ENCODE data around the gene GAK.

The GAK gene

DNA sequence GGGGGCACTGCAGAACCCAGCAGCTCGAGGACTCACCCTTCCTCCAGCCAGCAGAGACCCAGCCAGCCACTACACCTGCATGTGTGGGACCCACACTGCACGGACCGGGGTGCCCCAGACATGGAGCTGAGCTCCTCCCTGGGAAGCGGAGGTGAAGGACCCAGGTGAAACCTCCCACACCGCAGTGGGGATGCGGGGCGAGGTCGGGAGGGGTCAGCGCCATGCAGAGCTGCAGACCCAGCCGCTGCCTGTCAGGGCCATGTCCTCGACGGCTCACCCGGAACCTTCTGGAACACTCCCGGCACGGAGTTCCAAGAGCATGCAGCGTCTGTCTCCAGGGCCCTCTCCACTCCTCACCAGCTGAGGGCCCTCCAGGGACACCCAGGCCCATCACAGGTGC is 42.6 kb downstream of the GAK start:
- DNase-seq (ENCODE audit: low read depth) = no peak

DNA sequence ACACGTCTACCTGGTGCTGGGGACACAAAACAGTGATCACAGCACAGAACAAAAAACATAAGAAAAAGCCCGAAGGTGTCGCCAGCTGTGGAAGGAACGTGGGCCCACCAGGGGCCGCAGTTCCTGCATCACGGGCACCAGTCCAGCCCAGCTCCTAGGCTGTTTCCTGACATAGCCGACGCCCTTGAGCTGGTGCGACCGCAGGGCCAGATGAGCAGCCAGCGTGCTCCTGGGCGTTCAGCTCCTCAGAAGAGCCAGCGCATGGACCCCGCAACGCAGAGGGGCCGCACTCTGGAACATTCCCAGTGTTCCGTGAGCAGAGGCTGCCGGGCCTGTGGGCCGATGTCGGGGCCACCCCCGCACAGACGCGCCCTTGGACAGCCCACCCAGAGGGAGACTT is 44.1 kb downstream of the GAK start:
- no peak for DNase-seq (ENCODE audit: low read depth)

DNA sequence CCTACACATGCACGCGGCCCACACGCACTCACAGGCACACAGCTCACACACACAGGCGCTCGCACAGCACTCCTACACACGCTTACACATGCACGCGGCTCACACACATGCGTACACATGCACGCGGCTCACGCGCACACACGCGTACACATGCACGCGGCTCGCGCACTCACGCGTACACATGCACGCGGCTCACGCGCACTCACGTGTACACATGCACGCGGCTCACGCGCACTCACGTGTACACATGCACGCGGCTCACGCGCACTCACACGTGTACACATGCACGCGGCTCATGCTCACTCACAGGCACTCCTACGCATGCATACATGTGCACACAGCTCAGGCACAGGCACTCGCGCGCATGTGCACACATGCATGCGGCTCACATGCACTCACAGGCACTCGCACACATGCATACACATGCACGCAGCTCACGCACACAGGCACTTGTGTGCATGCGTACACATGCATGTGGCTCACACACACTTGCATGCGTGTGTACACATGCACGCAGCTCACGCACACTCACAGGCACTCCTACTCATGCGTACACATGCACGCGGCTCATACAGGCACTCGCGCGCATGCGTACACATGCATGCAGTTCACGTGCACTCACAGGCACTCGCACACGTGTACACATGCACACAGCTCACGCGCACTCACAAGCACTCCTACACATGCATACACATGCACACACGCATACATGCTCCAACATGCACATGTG is 44.9 kb downstream of the GAK start:
- no peak for DNase-seq (ENCODE audit: low read depth)

DNA sequence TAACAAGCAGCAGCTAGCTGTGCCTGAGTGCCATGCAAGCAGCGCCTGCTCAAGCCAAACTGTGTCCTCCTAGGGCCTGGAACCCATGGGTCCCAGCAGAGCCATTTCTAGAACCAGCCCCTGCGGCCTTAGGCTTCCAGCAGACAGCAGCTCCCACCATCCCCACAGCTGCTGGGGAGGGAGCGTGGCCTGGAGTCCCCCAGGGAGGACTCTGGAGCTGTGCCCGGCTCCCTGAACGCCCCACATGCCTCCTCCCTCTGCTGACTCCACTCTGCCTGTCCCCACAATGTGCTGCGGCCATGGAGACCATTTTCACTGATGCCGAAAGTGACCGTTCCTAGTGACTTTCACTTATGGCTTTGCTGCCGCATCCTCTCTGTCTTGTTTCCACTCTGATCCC is 45.9 kb downstream of the GAK start:
- no peak for DNase-seq (ENCODE audit: low read depth)

DNA sequence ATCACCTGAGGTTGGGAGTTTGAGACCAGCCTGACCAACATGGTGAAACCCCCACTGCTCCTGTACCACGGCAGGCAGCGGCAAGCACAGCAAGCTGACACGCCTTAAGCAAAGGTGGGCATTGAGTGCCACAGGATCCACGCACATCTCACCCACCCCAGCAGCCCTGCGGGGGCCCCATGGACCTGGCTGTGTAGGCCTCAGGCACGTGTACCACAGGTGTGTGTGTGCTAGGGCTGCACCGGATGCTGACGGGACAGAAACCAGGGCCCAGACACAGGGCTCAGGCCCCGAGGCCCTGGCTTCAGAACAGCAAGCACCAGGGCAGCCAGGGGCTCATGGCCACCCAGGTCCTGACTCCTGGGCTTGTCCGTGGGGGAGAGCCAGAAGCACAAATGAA is 46.8 kb downstream of the GAK start:
- DNase-seq (ENCODE audit: low read depth) = no peak

DNA sequence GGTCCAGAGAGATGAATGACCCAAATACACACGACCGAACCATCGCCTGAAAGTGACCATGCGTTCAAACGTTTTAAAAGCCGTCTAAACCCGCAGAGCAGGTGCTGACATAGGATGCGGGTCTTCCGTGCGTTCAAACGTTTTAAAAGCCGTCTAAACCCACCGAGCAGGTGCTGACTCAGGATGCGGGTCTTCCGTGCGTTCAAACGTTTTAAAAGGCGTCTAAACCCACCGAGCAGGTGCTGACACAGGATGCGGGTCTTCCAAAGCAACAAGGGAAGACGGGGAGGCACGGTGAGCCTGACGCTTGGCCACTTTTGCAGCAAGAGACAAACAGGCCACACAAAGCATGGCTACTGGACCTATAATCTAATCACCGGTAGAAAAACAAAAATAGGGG is 47.2 kb downstream of the GAK start:
- no peak for DNase-seq (ENCODE audit: low read depth)

DNA sequence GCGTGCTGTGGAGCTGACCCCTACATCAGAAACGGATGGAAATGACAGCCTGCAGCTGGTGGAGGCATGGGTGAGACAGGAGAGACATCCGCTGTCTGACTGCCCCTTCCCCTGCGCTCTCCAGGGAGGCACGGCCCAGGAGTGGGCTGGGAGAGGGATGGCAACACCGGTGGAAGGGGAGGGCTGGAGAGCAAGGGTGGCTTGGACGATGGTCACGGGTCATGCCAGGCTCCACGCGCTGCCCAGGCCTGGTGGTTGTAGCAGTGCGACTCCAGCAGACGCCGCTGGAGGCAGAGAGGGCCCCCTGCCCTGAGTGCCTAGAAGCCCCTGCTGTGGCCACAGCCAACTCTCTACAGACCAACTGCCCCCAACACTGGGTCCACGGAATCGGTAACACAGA is 47.9 kb downstream of the GAK start:
- no peak for DNase-seq (ENCODE audit: low read depth)

- no peak for DNase-seq (ENCODE audit: low read depth)
Observed at GRCh38 chr4:883377-884095, 48.6 kb downstream of the GAK start.

GRCh38 chr4:882646-883045 is 49.5 kb downstream of the GAK start:
- no peak for DNase-seq (ENCODE audit: low read depth)

DNA sequence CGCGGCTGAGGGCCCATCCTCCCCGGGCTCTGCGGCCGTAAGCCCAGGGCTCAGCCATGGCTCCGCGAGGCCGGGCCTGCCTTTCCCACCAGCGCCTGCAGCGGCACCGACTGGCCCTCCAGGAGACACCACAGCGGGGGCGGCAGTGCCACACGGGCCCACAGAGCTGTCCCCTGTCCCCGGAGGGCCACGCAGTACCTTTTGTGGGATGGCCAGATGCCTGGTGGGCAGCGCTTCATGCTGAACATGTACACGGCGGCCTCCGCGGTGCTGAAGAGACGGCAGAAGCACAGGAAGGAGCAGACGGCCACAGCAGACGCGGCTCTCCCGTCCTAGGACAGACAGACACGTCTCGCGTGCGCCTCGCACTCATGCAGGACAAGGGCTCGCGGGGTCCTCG is 50.4 kb downstream of the GAK start:
- DNase-seq (ENCODE audit: low read depth) = no peak

DNA sequence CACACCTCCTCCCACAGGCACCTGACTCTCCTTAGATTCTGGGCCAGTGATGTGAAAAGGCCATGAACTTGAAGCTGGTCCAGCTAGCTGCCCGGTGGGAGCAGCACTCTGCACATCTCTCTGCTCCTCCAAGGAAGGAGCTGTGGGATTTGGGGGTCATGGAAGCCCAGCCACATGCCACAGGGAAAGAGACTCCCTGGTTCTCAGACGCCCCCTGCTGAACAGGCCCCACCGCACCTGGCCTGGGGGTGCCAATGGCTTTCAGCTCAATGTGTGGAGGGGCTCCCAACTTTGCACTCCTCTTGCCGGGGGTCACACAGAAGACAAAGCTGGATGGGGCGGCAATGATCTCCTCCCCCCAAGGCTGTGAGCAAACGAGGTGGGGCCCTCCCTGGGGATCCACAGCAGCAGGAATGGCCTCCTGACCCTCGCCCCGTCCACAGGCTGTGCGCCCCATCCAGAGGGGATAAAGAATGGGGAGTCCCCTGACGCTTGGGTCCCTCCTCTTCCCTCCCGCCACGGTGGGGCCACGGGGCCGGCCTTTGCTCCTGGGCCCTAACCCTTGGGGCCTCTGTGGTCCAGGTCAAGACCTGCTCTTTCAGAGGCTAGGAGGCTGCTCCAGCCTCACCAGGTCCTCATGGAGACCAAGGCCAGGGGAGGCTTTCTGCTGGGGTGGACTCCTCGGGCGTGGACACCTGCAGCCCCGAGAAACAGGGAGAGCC is 51.3 kb downstream of the GAK start:
- no peak for DNase-seq (ENCODE audit: low read depth)

DNA sequence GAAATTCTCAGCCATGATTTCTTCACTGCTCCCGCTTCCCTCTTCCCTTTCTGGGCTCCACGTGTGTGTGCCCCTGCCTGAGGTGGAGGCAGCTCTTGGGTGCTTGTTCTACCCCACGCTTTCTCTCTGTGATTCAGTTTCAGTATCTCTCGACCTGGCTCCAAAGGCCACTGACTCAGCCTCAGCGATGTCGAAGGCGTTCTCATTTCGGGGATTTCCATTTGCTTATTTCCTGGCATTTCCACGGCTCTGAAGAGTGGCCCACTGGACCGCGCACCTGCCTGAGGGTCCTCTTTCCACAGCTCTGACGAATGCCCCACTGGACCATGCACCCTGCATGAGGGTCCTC is 52.4 kb downstream of the GAK start:
- DNase-seq (ENCODE audit: low read depth) = peak; percentile 70

GRCh38 chr4:878796-879728 is 53.1 kb downstream of the GAK start:
- peak; percentile 17 for DNase-seq (ENCODE audit: low read depth)

DNA sequence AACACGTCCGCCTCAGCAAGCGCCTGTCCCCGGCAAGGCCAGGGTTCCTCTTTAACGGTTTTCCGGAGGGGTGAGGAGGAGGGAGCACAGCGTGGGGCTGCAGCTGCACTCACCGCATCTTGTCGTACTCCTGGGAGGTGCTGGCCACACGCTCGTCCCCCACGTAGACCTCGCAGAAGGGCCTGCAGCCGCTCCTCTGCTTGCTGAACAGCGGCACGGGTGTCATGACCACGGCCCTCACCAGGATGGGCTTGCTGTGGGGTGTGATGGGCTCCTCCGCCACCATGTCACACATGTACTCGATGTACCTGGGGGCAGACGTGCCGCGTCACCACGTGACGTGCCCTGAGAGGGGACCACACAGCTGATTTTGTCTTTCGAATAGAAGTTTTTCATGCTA is 54.6 kb downstream of the GAK start:
- no peak for DNase-seq (ENCODE audit: low read depth)

- no peak for DNase-seq (ENCODE audit: low read depth)
Observed at GRCh38 chr4:876780-877179, 55.3 kb downstream of the GAK start.

DNA sequence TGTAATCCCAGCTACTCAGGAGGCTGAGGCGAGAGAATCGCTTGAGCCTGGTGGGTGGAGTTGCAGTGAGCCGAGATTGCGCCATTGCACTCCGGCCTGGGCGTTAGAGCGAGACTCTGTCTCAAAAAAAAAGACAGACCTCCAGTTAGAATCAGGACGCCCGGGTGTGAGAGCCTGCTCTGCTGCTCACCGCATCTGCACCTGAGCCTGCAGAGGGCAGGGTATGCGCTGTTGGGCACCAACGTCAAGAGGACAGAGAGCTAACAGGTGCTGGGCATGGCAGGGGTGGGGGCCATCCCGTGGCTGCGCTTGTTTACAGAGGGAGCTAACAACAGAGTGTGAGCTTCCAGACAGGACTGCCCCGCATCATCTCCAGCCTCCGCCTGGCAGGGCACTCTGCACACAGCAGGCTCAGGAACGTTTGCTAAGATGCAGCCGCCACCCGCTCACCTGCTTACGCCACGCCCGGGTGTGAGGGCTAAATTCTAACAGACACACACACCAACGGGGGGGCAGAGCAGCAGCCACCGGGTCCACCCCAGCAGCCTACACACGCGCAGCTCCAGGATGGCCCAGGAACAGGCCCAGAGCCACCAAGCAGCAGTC is 56.2 kb downstream of the GAK start:
- DNase-seq (ENCODE audit: low read depth) = no peak

DNA sequence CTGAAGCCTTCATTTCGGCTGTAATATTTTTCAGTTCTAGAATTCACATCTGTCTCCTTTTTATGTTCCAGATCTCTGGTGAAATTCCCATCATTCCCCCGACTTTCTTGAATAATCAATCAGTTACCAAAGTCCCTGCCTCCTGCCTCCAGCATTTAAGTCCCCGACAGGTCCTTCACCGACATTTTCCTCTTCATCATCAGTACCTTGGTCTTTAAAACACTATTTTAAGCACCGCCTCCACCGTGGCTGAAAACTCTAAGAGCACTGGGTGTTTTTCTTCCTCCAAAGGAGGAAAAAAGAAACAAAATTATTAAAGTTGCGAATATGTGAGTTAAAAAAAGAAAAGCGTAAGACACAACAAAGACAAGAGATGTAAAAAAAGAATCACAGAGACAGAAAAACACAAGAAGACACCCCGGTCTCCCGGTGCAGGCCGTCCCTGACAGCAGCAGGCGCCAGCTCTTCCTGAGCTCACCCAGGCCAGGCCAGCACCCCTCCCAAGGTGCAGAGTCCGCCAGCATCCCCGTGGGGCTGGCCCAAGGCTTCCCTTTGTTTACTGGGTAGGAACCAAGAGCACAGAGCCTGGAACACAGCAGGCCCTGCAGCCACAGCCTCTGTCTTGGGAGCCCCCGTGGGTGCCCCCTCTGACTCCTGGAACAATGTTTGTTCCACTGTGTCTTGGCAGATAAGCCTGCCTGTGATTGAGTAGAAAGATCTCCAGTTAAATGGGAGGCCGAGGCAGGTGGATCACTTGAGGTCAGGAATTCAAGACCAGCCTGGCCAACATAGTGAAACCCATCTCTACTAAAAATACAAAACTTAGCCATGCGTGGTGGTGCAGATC is 56.9 kb downstream of the GAK start:
- no peak for DNase-seq (ENCODE audit: low read depth)

DNA sequence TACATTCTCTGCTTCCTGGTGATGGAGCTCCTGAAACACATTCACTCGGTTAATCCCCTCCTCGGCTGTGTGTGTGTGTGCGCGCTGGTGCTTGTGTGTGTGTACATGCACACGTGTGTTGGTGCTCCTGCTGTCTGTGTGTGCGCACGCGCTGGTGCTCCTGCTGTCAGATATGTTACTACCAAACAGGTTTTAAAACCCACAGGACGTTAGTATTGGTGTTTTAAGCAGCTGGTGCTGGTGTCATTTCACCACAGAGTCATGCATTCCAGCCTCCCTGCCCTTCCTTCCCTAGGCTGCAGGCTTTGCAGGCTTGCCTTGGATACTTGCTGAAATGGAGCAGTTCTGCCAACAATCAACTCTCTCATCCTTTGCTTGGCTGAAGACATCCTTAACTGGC is 58.1 kb downstream of the GAK start:
- DNase-seq (ENCODE audit: low read depth) = no peak

- DNase-seq (ENCODE audit: low read depth) = no peak
Observed at GRCh38 chr4:872241-872981, 59.7 kb downstream of the GAK start.

- DNase-seq (ENCODE audit: low read depth) = no peak
Observed at GRCh38 chr4:871484-871883, 60.6 kb downstream of the GAK start.

Data from stimulated activated CD4-positive, alpha-beta T cell treated with anti-CD3 and anti-CD28 coated beads, Interleukin-2, amount 100 ng/mL, for 4 hours (primary cell).